GM12878 (cell line): ENCODE results near the gene UBXN6. TPM values are rescaled to one million over a fixed set of nuclear protein-coding genes. Genes with fewer than 3 reads are reported as not detected.

Experiments
- ATF3 ChIP-seq: IDR thresholded peaks from 2 replicates; pipeline ENCODE4 v1.6.1; 2011; ENCODE audit warnings: low read depth, mild to moderate bottlenecking, low read length, moderate library complexity, borderline replicate concordance; ENCODE audit errors: extremely low read depth
- BACH1 ChIP-seq: fragments of 450-650 bp; IDR thresholded peaks from 2 replicates; pipeline ENCODE4 v1.6.1; 2017; ENCODE audit warnings: mild to moderate bottlenecking, borderline replicate concordance
- CHD4 ChIP-seq: fragments of 200-600 bp; sonication (generic); IDR thresholded peaks from 2 replicates; pipeline ENCODE4 v1.6.1; 2016; ENCODE audit warnings: mild to moderate bottlenecking
- CREM ChIP-seq: IDR thresholded peaks from 2 replicates; pipeline ENCODE4 v1.6.1; 2014; ENCODE audit warnings: antibody characterized with exemption, low read depth
- HCFC1 ChIP-seq: fragments of 150-350 bp; IDR thresholded peaks from 2 replicates; pipeline ENCODE4 v1.6.1; 2014; ENCODE audit warnings: low read length
- HDAC6 ChIP-seq: fragments of 200-600 bp; sonication (generic); IDR thresholded peaks from one replicate; pipeline ENCODE4 v1.8.0; 2017; ENCODE audit warnings: antibody characterized with exemption; ENCODE audit not compliant: unreplicated experiment
- IKZF2 ChIP-seq, 2 experiments: fragments of 450-650 bp; IDR thresholded peaks; 2 replicates each; pipeline ENCODE4 v1.6.1; 2017; ENCODE audit warnings: mild to moderate bottlenecking in 2 of 2, moderate library complexity in 2 of 2
- IRF4 ChIP-seq: IDR thresholded peaks from 2 replicates; pipeline ENCODE4 v1.6.1; 2011; ENCODE audit warnings: low read depth, low read length
- MEF2B ChIP-seq: fragments of 450-650 bp; IDR thresholded peaks from 2 replicates; pipeline ENCODE4 v1.6.1; 2018; ENCODE audit warnings: mild to moderate bottlenecking, moderate library complexity; ENCODE audit not compliant: partially characterized antibody, poor library complexity, severe bottlenecking
- MTA2 ChIP-seq: fragments of 450-650 bp; IDR thresholded peaks from 2 replicates; pipeline ENCODE4 v1.6.1; 2016; ENCODE audit warnings: low read depth, mild to moderate bottlenecking, moderate library complexity
- MTA3 ChIP-seq: IDR thresholded peaks from 2 replicates; pipeline ENCODE4 v1.6.1; 2012; ENCODE audit warnings: low read length, inconsistent platforms, borderline replicate concordance
- NFIC ChIP-seq: IDR thresholded peaks from 2 replicates; pipeline ENCODE4 v1.6.1; 2012; ENCODE audit warnings: low read depth, mild to moderate bottlenecking, inconsistent platforms, low read length, moderate library complexity
- POLR2A ChIP-seq: IDR thresholded peaks from 2 replicates; pipeline ENCODE4 v1.6.1; 2011; ENCODE audit warnings: low read depth, mild to moderate bottlenecking, low read length
- REST ChIP-seq: IDR thresholded peaks from 2 replicates; pipeline ENCODE4 v1.6.1; 2012; ENCODE audit warnings: mild to moderate bottlenecking, low read depth, low read length
- SP1 ChIP-seq: IDR thresholded peaks from one replicate; pipeline ENCODE4 v1.6.1; 2011; ENCODE audit warnings: low read depth, low read length
- STAT1 ChIP-seq: fragments of 450-650 bp; conservative IDR thresholded peaks from 2 replicates; pipeline ENCODE4 v1.6.1; 2014; ENCODE audit warnings: antibody characterized with exemption, mild to moderate bottlenecking
- SUZ12 ChIP-seq: fragments of 200-600 bp; sonication (generic); IDR thresholded peaks from one replicate; pipeline ENCODE4 v1.6.1; 2018; ENCODE audit warnings: antibody characterized with exemption, mild to moderate bottlenecking; ENCODE audit not compliant: unreplicated experiment
- TCF12 ChIP-seq: IDR thresholded peaks from 2 replicates; pipeline ENCODE4 v1.6.1; 2011; ENCODE audit warnings: low read depth, mild to moderate bottlenecking, low read length
- YY1 ChIP-seq: IDR thresholded peaks from 2 replicates; pipeline ENCODE4 v1.6.1; 2011; ENCODE audit warnings: low read depth, mild to moderate bottlenecking, low read length
- ZBTB33 ChIP-seq: fragments of 450-650 bp; IDR thresholded peaks from 2 replicates; pipeline ENCODE4 v1.6.1; 2017; ENCODE audit warnings: mild to moderate bottlenecking
- ZNF622 ChIP-seq: fragments of 450-650 bp; IDR thresholded peaks from 2 replicates; pipeline ENCODE4 v1.6.1; 2017; ENCODE audit warnings: mild to moderate bottlenecking, inconsistent platforms
- ZZZ3 ChIP-seq: IDR thresholded peaks from 2 replicates; pipeline ENCODE4 v1.6.1; 2011; ENCODE audit warnings: low read depth; ENCODE audit not compliant: control insufficient read depth, insufficient read length
- polyA plus RNA-seq, 11 experiments: library from polyadenylated mRNA; depleted of rRNA in 4 of 11; unstranded in 6 of 11; stranded (reverse) in 5 of 11; fragments of >200 nt; fragmentation: Nextera tagmentation in 4 of 11; fragmentation: Illumina TruSeq in 1 of 11; extraction: Ambion mirVana in 4 of 11; extraction: Trizol in 1 of 11; gene quantifications; 1 replicate in 1 of 11; 2 replicates in 10 of 11; pipeline versions ENCODE4 v1.2.1 to v1.2.3, GENCODE V29; 2011 to 2016; ENCODE audit warnings: inconsistent platforms in 2 of 11, missing spikeins in 2 of 11, low read depth in 1 of 11
- total RNA-seq, 4 experiments: library from RNA; depleted of rRNA in 3 of 4; stranded (reverse); fragments of >200 nt in 3 of 4; fragmentation: Illumina TruSeq in 1 of 4; extraction: Trizol in 1 of 4; gene quantifications; 2 replicates each; pipeline versions ENCODE4 v1.2.1 to v1.2.3, GENCODE V29; 2013 to 2021
- TF ChIP-seq, protein P1 (sequence below): fragments of 450-650 bp; IDR thresholded peaks from 2 replicates; pipeline ENCODE4 v1.6.1; 2016; ENCODE audit warnings: mild to moderate bottlenecking

The UBXN6 gene
- total and polyA plus RNA-seq, 10 of the 15 experiments (the other 5 are each of a cell fraction or from before 2014, with no cell fraction given), result 0.47 to 50.8 (median 13.0) TPM

GRCh38 chr19:4474514-4475022 is 17.0 kb upstream of the UBXN6 start (continued):
- TF ChIP-seq ZBTB33 (no peak), TCF12 (no peak), HCFC1 (no peak), NFIC (no peak), MTA2 (no peak), STAT1 (no peak), HDAC6 (no peak), CREM (no peak), POLR2A (no peak), IKZF2 (IDR thresholded peaks at IDR 0.05) (no peak), MEF2B (no peak), BACH1 (no peak), ZZZ3 (no peak), ZNF622 (no peak), CHD4 (no peak), SUZ12 (no peak), MTA3 (no peak), SP1 (peak; percentile 89), ATF3 (no peak), REST (no peak), IRF4 (no peak), YY1 (no peak)
- TF ChIP-seq, protein P1, sequence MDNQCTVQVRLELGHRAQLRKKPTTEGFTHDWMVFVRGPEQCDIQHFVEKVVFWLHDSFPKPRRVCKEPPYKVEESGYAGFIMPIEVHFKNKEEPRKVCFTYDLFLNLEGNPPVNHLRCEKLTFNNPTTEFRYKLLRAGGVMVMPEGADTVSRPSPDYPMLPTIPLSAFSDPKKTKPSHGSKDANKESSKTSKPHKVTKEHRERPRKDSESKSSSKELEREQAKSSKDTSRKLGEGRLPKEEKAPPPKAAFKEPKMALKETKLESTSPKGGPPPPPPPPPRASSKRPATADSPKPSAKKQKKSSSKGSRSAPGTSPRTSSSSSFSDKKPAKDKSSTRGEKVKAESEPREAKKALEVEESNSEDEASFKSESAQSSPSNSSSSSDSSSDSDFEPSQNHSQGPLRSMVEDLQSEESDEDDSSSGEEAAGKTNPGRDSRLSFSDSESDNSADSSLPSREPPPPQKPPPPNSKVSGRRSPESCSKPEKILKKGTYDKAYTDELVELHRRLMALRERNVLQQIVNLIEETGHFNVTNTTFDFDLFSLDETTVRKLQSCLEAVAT, result no peak
